AG04450 (cell line): Measurements from ENCODE around the gene SUMO2. TPM values are rescaled to one million over a fixed set of nuclear protein-coding genes. Genes with fewer than 3 reads are reported as not detected.
A peak's percentile ranks its signal among the peaks of the same experiment; 100 is the strongest.
"Not testable (repeated sequence)": the region's sequence is repeated elsewhere in the genome, so short reads cannot be mapped to it uniquely, and the experiment has no call there.

Experiments
- CTCF ChIA-PET: fragments of 300-600, 350-600 bp; formaldehyde crosslinking; extraction: SDS; loops from one replicate; lab custom pipeline; 2022; ENCODE audit warnings: antibody characterized with exemption, inconsistent platforms; lab: Charles Lee
- POLR2A ChIA-PET: fragments of 350-600 bp; formaldehyde crosslinking; extraction: SDS; loops from one replicate; lab custom pipeline; 2021; ENCODE audit warnings: antibody characterized with exemption, inconsistent platforms; lab: Yijun Ruan, JAX
- DNase-seq: peaks from one replicate; pipeline ENCODE4 v3.0.0-alpha.2; 2011; ENCODE audit warnings: low read depth, low spot score
- H3K27ac ChIP-seq: one replicate; pipeline ENCODE4 v1.5.1; 2012; ENCODE audit warnings: low read depth, low read length, control low read depth
- H3K27me3 ChIP-seq: one replicate; pipeline ENCODE4 v1.6.0; 2012; ENCODE audit warnings: low read length; ENCODE audit not compliant: control insufficient read depth, insufficient read depth
- H3K4me3 ChIP-seq: 2 replicates; pipeline ENCODE4 v1.5.1; 2011; ENCODE audit warnings: mild to moderate bottlenecking, low read depth, low read length, control low read depth
- H3K9me3 ChIP-seq: 2 replicates; pipeline ENCODE4 v1.5.1; 2012; ENCODE audit warnings: low read length; ENCODE audit not compliant: control insufficient read depth, insufficient read depth
- polyA plus RNA-seq: library from polyadenylated mRNA; depleted of rRNA; stranded (reverse); fragments of >200 nt; gene quantifications from 2 replicates; pipeline ENCODE4 v1.2.3, GENCODE V29; 2011
- TF ChIP-seq, protein P1 (sequence below): IDR thresholded peaks from 2 replicates; pipeline ENCODE4 v1.5.1; 2011; ENCODE audit warnings: low read depth, low read length, control low read depth, inconsistent platforms

SUMO2 gene
- polyA plus RNA-seq, 1 experiment: 439 TPM

DNA sequence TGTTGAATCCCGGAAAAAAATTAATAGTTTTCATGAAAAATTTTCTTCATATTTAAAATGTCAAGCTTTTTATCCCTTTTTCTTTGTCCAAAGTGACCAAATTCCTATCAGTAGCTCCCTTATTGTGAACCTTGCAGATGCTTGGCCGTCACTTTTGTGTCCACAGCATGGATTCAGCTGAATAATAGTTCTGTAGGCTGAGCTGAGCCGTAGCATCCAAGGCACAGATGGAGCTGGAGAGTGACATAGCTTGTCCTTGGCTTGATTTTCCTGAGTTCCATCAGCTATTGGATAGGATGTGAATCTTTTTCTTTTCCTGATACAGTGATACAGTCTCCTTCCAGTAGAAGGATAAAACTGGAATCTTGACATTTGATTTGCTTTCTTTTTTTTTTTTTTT is 26.3 kb upstream of the SUMO2 start:
- Histone ChIP-seq H3K4me3 (no peak overlapping the region), H3K27ac (no peak overlapping the region), H3K27me3 (no peaks in the 10 kb centered on the region), H3K9me3 (no peaks in the 10 kb centered on the region; the same call in 1 of the 2 replicates)
- ChIA-PET CTCF (interaction anchor here (0.9 to 1.0 kb wide), 3 partner anchors 10 to 95 kb away, joined by 4 to 6 read pairs (median 5); no protein-coding TSS in a partner anchor), POLR2A (no interaction called here)
- DNase-seq: no peak
- TF ChIP-seq, protein P1, sequence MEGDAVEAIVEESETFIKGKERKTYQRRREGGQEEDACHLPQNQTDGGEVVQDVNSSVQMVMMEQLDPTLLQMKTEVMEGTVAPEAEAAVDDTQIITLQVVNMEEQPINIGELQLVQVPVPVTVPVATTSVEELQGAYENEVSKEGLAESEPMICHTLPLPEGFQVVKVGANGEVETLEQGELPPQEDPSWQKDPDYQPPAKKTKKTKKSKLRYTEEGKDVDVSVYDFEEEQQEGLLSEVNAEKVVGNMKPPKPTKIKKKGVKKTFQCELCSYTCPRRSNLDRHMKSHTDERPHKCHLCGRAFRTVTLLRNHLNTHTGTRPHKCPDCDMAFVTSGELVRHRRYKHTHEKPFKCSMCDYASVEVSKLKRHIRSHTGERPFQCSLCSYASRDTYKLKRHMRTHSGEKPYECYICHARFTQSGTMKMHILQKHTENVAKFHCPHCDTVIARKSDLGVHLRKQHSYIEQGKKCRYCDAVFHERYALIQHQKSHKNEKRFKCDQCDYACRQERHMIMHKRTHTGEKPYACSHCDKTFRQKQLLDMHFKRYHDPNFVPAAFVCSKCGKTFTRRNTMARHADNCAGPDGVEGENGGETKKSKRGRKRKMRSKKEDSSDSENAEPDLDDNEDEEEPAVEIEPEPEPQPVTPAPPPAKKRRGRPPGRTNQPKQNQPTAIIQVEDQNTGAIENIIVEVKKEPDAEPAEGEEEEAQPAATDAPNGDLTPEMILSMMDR: no peak

DNA sequence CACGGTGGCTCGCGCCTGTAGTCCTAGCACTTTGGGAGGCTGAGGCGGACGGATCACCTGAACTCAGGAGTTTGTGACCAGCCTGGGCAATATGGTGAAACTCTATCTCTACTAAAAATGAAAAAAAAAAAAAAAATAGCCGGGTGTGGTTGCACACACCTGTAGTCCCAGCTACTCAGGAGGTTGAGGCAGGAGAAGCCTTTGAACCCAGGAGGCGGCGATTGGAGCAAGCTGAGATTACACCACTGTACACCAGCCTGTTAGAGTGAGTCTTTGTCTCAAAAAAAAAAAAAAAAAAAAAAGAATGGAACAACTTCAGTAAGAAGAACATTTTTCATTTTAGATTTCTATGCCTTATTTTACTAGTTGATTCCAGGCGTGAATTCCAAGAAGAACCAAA is 25.4 kb upstream of the SUMO2 start:
- Histone ChIP-seq H3K4me3 (no peak overlapping the region), H3K9me3 (no peaks in the 10 kb centered on the region; the same call in 1 of the 2 replicates), H3K27me3 (no peaks in the 10 kb centered on the region), H3K27ac (no peak overlapping the region)
- ChIA-PET POLR2A (no interaction called here), CTCF (interaction anchor here (1.0 kb wide), 1 partner anchor 94 kb away, joined by 6 read pairs; no protein-coding TSS in a partner anchor)
- no peak for DNase-seq
- TF ChIP-seq, protein P1: no peak

DNA sequence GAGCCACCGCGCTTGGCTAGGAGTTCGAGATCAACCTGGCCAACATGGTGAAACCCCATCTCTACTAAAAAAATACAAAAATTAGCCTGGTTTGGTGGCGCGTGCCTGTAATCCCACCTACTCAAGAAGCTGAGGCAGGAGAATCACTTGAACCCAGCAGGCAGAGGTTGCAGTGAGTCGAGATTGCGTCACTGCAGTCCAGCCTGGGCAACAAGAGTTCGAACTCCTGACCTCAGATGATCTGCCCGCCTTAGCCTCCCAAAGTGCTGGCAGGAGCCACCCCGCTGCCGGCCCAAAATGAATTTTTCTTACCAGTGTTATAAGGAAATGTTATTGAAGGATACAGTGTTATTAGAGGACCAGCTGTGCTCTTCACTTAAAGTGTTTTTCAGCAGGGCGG is 25.0 kb upstream of the SUMO2 start:
- TF ChIP-seq, protein P1: no peak
- ChIA-PET POLR2A (no interaction called here), CTCF (interaction anchor here (1.1 kb wide), 1 partner anchor 63 kb away, joined by 3 read pairs; the partner anchor contains the start of gene MIF4GD)
- DNase-seq: no peak
- Histone ChIP-seq H3K27me3 (no peaks in the 10 kb centered on the region), H3K27ac (no peak overlapping the region), H3K9me3 (no peaks in the 10 kb centered on the region; the same call in 1 of the 2 replicates), H3K4me3 (no peak overlapping the region)

DNA sequence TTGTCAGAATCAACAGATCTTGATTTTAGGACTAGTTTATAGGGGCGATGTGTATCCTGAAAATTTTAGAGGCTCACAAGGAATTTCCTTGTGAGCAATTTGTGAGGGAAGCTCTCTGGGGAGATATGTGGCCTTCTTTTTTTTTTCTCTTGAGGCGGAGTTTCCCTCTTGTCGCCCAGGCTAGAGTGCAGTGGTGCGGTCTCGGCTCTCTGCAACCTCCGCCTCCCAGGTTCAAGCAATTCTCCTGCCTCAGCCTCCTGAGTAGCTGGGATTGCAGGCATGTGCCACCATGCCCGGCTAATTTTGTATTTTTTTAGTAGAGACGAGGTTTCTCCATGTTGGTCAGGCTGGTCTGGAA is 24.3 kb upstream of the SUMO2 start:
- H3K27me3 ChIP-seq, H3K27ac ChIP-seq, POLR2A ChIA-PET, H3K9me3 ChIP-seq, DNase-seq, H3K4me3 ChIP-seq: not testable (repeated sequence)
- CTCF ChIA-PET: interaction anchor here (1.1 to 10.9 kb wide), 3 partner anchors 64 to 146 kb away, joined by 3 to 154 read pairs (median 61); partner anchors contain the start of gene MIF4GD

DNA sequence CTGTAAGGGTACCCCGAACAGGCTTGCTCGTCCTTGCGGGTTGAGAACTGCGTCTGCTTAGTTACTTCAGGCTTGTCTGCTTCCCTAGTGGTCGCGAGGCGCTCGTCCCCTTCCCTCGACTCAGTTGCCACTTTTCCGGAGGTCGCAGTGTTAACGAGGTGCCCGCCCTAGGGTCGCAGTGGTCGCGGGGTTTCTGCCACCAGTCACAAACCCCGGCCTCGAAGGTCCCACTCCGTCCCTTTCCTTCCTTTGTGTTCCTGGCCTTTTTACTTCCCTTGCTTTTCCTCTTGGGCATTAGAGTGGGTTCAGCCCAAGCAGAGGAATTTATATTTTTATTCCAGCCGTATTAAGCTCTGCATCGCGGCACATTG is 23.0 kb upstream of the SUMO2 start:
- DNase-seq: no peak
- no peaks in the 10 kb centered on the region; the same call in 1 of the 2 replicates for H3K9me3 ChIP-seq
- H3K4me3 ChIP-seq: peak overlapping the region; percentile 100
- ChIA-PET POLR2A (interaction anchor here (1.1 to 1.5 kb wide), 2 partner anchors 56 to 92 kb away, joined by 3 to 5 read pairs; partner anchors contain the start of genes GGA3 and MRPS7), CTCF (interaction anchor here (1.8 to 10.9 kb wide), 3 partner anchors 92 to 244 kb away, joined by 6 to 154 read pairs (median 61); no protein-coding TSS in a partner anchor)
- H3K27me3 ChIP-seq: no peaks in the 10 kb centered on the region
- TF ChIP-seq, protein P1: no peak; the same call in 1 of the 2 replicates
- H3K27ac ChIP-seq: peak overlapping the region; percentile 99
